OCI-LY7 (cell line): ENCODE measurements around the gene RAB20.

Experiments used
- CTCF ChIP-seq: fragments of 200-600 bp; sonication (generic); conservative IDR thresholded peaks from 2 replicates; pipeline ENCODE4 v1.5.1; 2014; ENCODE audit warnings: mild to moderate bottlenecking, antibody characterized with exemption, low read length, moderate library complexity, mixed read lengths
- EZH2phosphoT487 ChIP-seq: fragments of 200-600 bp; sonication (generic); IDR thresholded peaks from 2 replicates; pipeline ENCODE4 v1.6.1; 2018; ENCODE audit warnings: low read depth, borderline replicate concordance, mild to moderate bottlenecking, mixed run types, antibody characterized with exemption, low read length, moderate library complexity, mixed read lengths

- TF ChIP-seq CTCF: no peak
- no peak for TF ChIP-seq EZH2phosphoT487
Measured at GRCh38 chr13:110549795-110550160, 11.7 kb downstream of the RAB20 start.
